MM.1S (cell line): ENCODE results near the gene IDI2.

ENCODE experiments used
- EZH2 ChIP-seq: fragments of 300-600 bp; sonication (generic); optimal IDR thresholded peaks from 2 replicates; pipeline ENCODE3; 2017; ENCODE audit warnings: low read depth, mild to moderate bottlenecking, antibody characterized with exemption, low read length, mixed read lengths
- TF ChIP-seq, protein P1 (sequence below): fragments of 300-600 bp; sonication (generic); IDR thresholded peaks from 2 replicates; pipeline ENCODE4 v1.5.1; 2016; ENCODE audit warnings: antibody characterized with exemption, low read length, mixed read lengths

DNA sequence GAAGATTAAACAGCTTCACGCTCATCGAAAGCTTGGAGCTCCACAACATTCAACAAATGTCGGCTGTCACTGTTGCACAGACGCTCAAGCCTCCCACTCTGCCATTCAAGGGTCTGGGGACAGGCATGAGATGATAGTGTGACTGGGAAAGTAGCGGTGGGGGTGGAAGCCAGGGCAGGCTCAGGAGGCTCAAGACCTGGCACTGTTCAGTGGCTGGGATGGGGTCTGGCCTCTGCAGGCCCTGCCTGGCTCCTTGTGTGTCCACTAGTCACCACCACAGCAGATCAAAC lies 50.9 kb downstream of the IDI2 start:
- TF ChIP-seq, protein P1, sequence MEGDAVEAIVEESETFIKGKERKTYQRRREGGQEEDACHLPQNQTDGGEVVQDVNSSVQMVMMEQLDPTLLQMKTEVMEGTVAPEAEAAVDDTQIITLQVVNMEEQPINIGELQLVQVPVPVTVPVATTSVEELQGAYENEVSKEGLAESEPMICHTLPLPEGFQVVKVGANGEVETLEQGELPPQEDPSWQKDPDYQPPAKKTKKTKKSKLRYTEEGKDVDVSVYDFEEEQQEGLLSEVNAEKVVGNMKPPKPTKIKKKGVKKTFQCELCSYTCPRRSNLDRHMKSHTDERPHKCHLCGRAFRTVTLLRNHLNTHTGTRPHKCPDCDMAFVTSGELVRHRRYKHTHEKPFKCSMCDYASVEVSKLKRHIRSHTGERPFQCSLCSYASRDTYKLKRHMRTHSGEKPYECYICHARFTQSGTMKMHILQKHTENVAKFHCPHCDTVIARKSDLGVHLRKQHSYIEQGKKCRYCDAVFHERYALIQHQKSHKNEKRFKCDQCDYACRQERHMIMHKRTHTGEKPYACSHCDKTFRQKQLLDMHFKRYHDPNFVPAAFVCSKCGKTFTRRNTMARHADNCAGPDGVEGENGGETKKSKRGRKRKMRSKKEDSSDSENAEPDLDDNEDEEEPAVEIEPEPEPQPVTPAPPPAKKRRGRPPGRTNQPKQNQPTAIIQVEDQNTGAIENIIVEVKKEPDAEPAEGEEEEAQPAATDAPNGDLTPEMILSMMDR, result no peak
- no peak for TF ChIP-seq EZH2
